BE2C (cell line): ENCODE measurements around the gene GLIS2.
A peak's percentile ranks its signal among the peaks of the same experiment; 100 is the strongest.

Source experiments
- DNase-seq: peaks from one replicate; pipeline ENCODE4 v3.0.0-alpha.2; 2020
- H3K27me3 ChIP-seq: fragments of 250-450 bp; sonication (Bioruptor Pico); 2 replicates; pipeline ENCODE4 v1.5.1; 2020; ENCODE audit warnings: mild to moderate bottlenecking
- H3K36me3 ChIP-seq: fragments of 250-450 bp; sonication (Bioruptor Pico); 2 replicates; pipeline ENCODE4 v1.5.1; 2020; ENCODE audit warnings: mild to moderate bottlenecking
- H3K4me1 ChIP-seq: fragments of 250-450 bp; sonication (Bioruptor Pico); 2 replicates; pipeline ENCODE4 v1.5.1; 2020
- H3K4me3 ChIP-seq: 2 replicates; pipeline ENCODE4 v1.5.1; 2011; ENCODE audit warnings: low read depth, low read length
- H3K9me3 ChIP-seq: fragments of 250-450 bp; sonication (Bioruptor Pico); 2 replicates; pipeline ENCODE4 v1.5.1; 2020
- TF ChIP-seq, protein P1 (sequence below): IDR thresholded peaks from 2 replicates; pipeline ENCODE4 v1.5.1; 2012; ENCODE audit warnings: mild to moderate bottlenecking, low read depth, low read length

GLIS2 gene

DNA sequence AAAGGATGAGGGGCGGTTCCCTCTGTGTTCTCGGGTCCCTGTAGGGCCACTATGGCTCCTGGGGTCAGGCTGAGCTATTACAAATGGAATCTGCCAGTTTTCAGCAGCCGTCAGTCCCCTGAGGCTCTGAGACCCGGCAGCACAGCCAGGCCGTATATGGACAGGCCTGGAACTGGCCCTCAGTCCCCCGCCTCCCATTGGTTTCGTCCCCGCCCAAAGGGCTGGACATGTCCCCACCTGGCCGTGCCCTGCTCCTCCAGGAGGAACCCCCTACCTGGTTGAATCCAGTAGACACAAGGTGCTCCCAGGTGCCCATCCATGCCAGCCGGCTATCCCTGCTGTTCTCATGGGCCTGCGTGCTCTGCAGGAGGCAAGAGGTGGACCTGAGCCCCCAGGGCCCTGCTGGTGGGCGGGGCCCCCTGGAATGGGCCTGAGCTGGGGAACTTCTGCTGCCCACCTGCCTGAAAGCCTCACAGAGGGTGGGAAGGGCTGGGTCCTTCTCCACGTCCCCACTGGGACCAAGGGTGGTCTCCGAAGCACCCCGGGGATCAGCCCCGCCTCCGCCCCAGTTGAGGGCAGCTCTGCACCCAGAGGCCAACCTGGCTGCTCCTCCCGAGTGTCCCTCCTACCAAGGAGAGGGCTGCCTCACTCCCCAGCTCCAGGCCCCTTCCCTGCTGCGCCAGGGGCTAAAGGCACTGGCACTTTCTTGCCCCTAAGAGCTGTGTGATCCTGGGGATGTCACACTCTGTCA, 72.6 kb downstream of the GLIS2 start:
- Histone ChIP-seq H3K9me3 (no peaks in the 10 kb centered on the region), H3K4me3 (no peak overlapping the region), H3K36me3 (peaks cover 4% of the 10 kb centered on the region; the same call in 1 of the 2 replicates), H3K4me1 (peaks cover 54% of the 10 kb centered on the region), H3K27me3 (no peaks in the 10 kb centered on the region)
- TF ChIP-seq, protein P1, sequence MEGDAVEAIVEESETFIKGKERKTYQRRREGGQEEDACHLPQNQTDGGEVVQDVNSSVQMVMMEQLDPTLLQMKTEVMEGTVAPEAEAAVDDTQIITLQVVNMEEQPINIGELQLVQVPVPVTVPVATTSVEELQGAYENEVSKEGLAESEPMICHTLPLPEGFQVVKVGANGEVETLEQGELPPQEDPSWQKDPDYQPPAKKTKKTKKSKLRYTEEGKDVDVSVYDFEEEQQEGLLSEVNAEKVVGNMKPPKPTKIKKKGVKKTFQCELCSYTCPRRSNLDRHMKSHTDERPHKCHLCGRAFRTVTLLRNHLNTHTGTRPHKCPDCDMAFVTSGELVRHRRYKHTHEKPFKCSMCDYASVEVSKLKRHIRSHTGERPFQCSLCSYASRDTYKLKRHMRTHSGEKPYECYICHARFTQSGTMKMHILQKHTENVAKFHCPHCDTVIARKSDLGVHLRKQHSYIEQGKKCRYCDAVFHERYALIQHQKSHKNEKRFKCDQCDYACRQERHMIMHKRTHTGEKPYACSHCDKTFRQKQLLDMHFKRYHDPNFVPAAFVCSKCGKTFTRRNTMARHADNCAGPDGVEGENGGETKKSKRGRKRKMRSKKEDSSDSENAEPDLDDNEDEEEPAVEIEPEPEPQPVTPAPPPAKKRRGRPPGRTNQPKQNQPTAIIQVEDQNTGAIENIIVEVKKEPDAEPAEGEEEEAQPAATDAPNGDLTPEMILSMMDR = no peak
- DNase-seq = peak; percentile 16
